B cell (primary cell): Measurements from ENCODE around the gene TMCO6. TPM values are rescaled to one million over a fixed set of nuclear protein-coding genes. Genes with fewer than 3 reads are reported as not detected.

ENCODE experiments used
- ATAC-seq: fragments of 200-7000 bp; cut with Tn5 transposase; one replicate; pipeline ENCODE4 v1.10.0; 2021; ENCODE audit warnings: low read depth, mild to moderate bottlenecking, moderate number of reproducible peaks, moderate library complexity
- CTCF ChIA-PET: fragments of 350-600 bp; sonication (Branson Sonifier 250); formaldehyde crosslinking; loops from one replicate; lab custom pipeline; 2021; ENCODE audit warnings: antibody characterized with exemption, inconsistent platforms; lab: Charles Lee
- POLR2A ChIA-PET: fragments of 350-600 bp; sonication (Branson Sonifier 250); formaldehyde crosslinking; loops from one replicate; lab custom pipeline; 2021; ENCODE audit warnings: antibody characterized with exemption; lab: Charles Lee
- DNase-seq: peaks from one replicate; pipeline ENCODE4 v3.0.0; 2013
- H2AFZ ChIP-seq: 2 replicates; pipeline ENCODE4 v1.6.1; 2012; ENCODE audit warnings: mild to moderate bottlenecking, low read depth, low read length; ENCODE audit not compliant: insufficient read depth, poor library complexity, severe bottlenecking
- H3K27ac ChIP-seq, 2 donors: 1 replicate in 1 of 2; 2 replicates in 1 of 2; pipeline ENCODE4 v1.5.1; 2012 to 2013; ENCODE audit warnings: low read length in 2 of 2, mild to moderate bottlenecking in 2 of 2, moderate library complexity in 1 of 2
- H3K27me3 ChIP-seq, 4 experiments: fragments of 200-600 bp in 1 of 4; sonication (generic) in 1 of 4; replicated peaks in 1 of 4; 1 replicate in 2 of 4; 2 replicates in 2 of 4; pipeline versions ENCODE4 v1.6.1 to v1.7.0; 2013 to 2016; ENCODE audit warnings: low read length in 3 of 4, mild to moderate bottlenecking in 2 of 4, mixed read lengths in 1 of 4, moderate library complexity in 1 of 4; ENCODE audit not compliant: insufficient read depth in 4 of 4, control insufficient read depth in 3 of 4; ENCODE audit errors: control extremely low read depth in 1 of 4
- H3K36me3 ChIP-seq, 2 experiments: replicated peaks in 1 of 2; 1 replicate in 1 of 2; 2 replicates in 1 of 2; pipeline versions ENCODE4 v1.6.1 to v1.7.1; 2013; ENCODE audit warnings: low read length in 1 of 2; ENCODE audit not compliant: insufficient read depth in 2 of 2, control insufficient read depth in 1 of 2; ENCODE audit errors: control extremely low read depth in 1 of 2, extremely low read depth in 1 of 2
- H3K4me1 ChIP-seq, 2 donors: fragments of 200-600 bp in 1 of 2; sonication (generic) in 1 of 2; 1 replicate in 1 of 2; 2 replicates in 1 of 2; pipeline versions ENCODE4 v1.5.1 to v1.6.1; 2013 to 2017; ENCODE audit warnings: low read length in 2 of 2; ENCODE audit not compliant: control insufficient read depth in 2 of 2, insufficient read depth in 2 of 2
- H3K4me2 ChIP-seq: replicated peaks from 2 replicates; pipeline ENCODE3; 2012; ENCODE audit warnings: mild to moderate bottlenecking, low read depth, low read length; ENCODE audit not compliant: poor library complexity, severe bottlenecking
- H3K4me3 ChIP-seq, 5 experiments: fragments of 200-600 bp in 1 of 5; sonication (generic) in 1 of 5; 1 replicate in 3 of 5; 2 replicates in 2 of 5; pipeline versions ENCODE4 v1.5.1 to v1.7.0; 2011 to 2016; ENCODE audit warnings: low read length in 4 of 5, mild to moderate bottlenecking in 4 of 5, low read depth in 2 of 5, control low read depth in 1 of 5, moderate library complexity in 1 of 5; ENCODE audit not compliant: insufficient read depth in 1 of 5; ENCODE audit errors: control extremely low read depth in 1 of 5, extremely low read depth in 1 of 5
- H3K79me2 ChIP-seq: fragments of 200-600 bp; sonication (generic); one replicate; pipeline ENCODE4 v1.6.0; 2016; ENCODE audit warnings: low read length; ENCODE audit not compliant: control insufficient read depth, insufficient read depth
- H3K9ac ChIP-seq: fragments of 200-600 bp; sonication (generic); 2 replicates; pipeline ENCODE4 v1.6.1; 2017; ENCODE audit warnings: mild to moderate bottlenecking, low read length, moderate library complexity
- H3K9me3 ChIP-seq, 3 donors: one replicate each; pipeline versions ENCODE4 v1.6.1 to v1.7.1; 2013; ENCODE audit warnings: low read length in 2 of 3; ENCODE audit not compliant: control insufficient read depth in 2 of 3, insufficient read depth in 1 of 3; ENCODE audit errors: control extremely low read depth in 1 of 3
- H4K20me1 ChIP-seq: 2 replicates; pipeline ENCODE4 v1.6.0; 2012; ENCODE audit warnings: mild to moderate bottlenecking, low read length; ENCODE audit not compliant: insufficient read depth, control insufficient read depth, poor library complexity, severe bottlenecking
- H3K27ac Mint-ChIP-seq: one replicate; pipeline ENCODE4 v1.8.0; 2021; ENCODE audit warnings: mixed read lengths
- H3K27me3 Mint-ChIP-seq: one replicate; pipeline ENCODE4 v1.8.0; 2021; ENCODE audit warnings: mixed read lengths
- H3K4me1 Mint-ChIP-seq: one replicate; pipeline ENCODE4 v1.8.0; 2021; ENCODE audit warnings: mixed read lengths
- H3K4me3 Mint-ChIP-seq: one replicate; pipeline ENCODE4 v1.8.0; 2021; ENCODE audit warnings: mixed read lengths
- H3K9me3 Mint-ChIP-seq: one replicate; pipeline ENCODE4 v1.8.0; 2022; ENCODE audit warnings: mixed read lengths; ENCODE audit not compliant: insufficient read depth
- CTCF ChIP-seq: fragments of 200-600 bp; IDR thresholded peaks from one replicate; pipeline ENCODE4 v1.8.0; 2022; ENCODE audit warnings: antibody characterized with exemption, mild to moderate bottlenecking
- EZH2 ChIP-seq: IDR thresholded peaks from 2 replicates; pipeline ENCODE4 v1.6.1; 2012; ENCODE audit warnings: borderline replicate concordance, low read depth, mild to moderate bottlenecking, moderate library complexity, low read length; ENCODE audit not compliant: insufficient read depth, poor library complexity, severe bottlenecking
- WGBS: methylation state at CpG from one replicate; pipeline ENCODE4 v1.1.5; 2013; ENCODE audit warnings: missing lambda C conversion rate; ENCODE audit not compliant: insufficient coverage; 5-methylcytosine and 5-hydroxymethylcytosine counted together
- intact Hi-C: fragments of 100-400 bp; cut with micrococcal nuclease; formaldehyde crosslinking; loops from one replicate; pipeline ENCODE4 v1.10.0; 2022
- polyA plus RNA-seq: library from polyadenylated mRNA; depleted of rRNA; stranded (reverse); fragments of >200 nt; gene quantifications from 2 replicates; pipeline ENCODE4 v1.2.3, GENCODE V29; 2012
- total RNA-seq, 2 donors: library from RNA; stranded (reverse); fragments of 120-200 nt in 1 of 2; gene quantifications; 1 replicate in 1 of 2; 2 replicates in 1 of 2; pipeline versions ENCODE4 v1.2.3 to v1.2.4, GENCODE V29; 2013 to 2022

Gene TMCO6
- total and polyA plus RNA-seq, 2 donors (not counting 1 experiment from before 2014, with no cell fraction given): 33.3 to 70.4 TPM

- Mint-ChIP-seq H3K27me3 (no peaks in the 10 kb centered on the region), H3K4me1 (peaks cover 30% of the 10 kb centered on the region), H3K4me3 (peak overlapping the region; percentile 99), H3K9me3 (no peaks in the 10 kb centered on the region), H3K27ac (peak overlapping the region; percentile 98)
- Histone ChIP-seq H3K4me2 (peak overlapping the region; percentile 89), H3K4me3 (peak overlapping the region; percentile 56 to 99 (median 98)), H3K27ac (peak overlapping the region; percentile 74 to 88), H3K27me3 (no peaks in the 10 kb centered on the region), H3K4me1 (peaks cover 14 to 17% of the 10 kb centered on the region in 2 donors), H3K79me2 (peaks cover 36% of the 10 kb centered on the region), H4K20me1 (peaks cover 9% of the 10 kb centered on the region), H3K36me3 (peaks cover 0 to 56% of the 10 kb centered on the region in 2 experiments), H3K9me3 (no peaks in the 10 kb centered on the region), H3K9ac (peak overlapping the region; percentile 92), H2AFZ (peak overlapping the region; percentile 97)
- ATAC-seq: no peak
- no peak for DNase-seq
- ChIA-PET CTCF (interaction anchor here (0.8 to 1.2 kb wide), 3 partner anchors 16 to 542 kb away, joined by 3 to 5 read pairs (median 3); partner anchors contain the start of genes EIF4EBP3, IK and NDUFA2), POLR2A (interaction anchor here (0.8 to 2.2 kb wide), 3 partner anchors 9 to 17 kb away, joined by 3 to 19 read pairs (median 4); partner anchors contain the start of genes DND1, IK and NDUFA2)
- intact Hi-C loops: loop anchor here (1.0 to 2.0 kb wide), 7 partner anchors 17 to 263 kb away; partner anchors contain the start of genes ANKHD1, APBB3, HARS1 and HARS2
- 31% methylated on average over 18 of the region's 18 CpGs for WGBS
- no peak for TF ChIP-seq CTCF
- TF ChIP-seq EZH2: no peak
Measured at GRCh38 chr5:140664030-140664358, 24.7 kb downstream of the TMCO6 start.

GRCh38 chr5:140664359-140665119 lies 25.3 kb downstream of the TMCO6 start, which contains the start of gene WDR55:
TSS of gene WDR55 (plus strand) at chr5:140664904. CDS start at chr5:140664913, 9 bp downstream.
- DNase-seq (peak; percentile 94), ATAC-seq (peak; percentile 97)
- Histone ChIP-seq H3K79me2 (peaks cover 41% of the 10 kb centered on the region), H2AFZ (peak within 1 kb of the TSS; percentile 97), H3K4me1 (peaks cover 14 to 17% of the 10 kb centered on the region in 2 donors), H3K27ac (peak within 1 kb of the TSS; percentile 74 to 88), H3K27me3 (no peaks in the 10 kb centered on the region), H4K20me1 (peaks cover 9% of the 10 kb centered on the region), H3K4me2 (peak within 1 kb of the TSS; percentile 89), H3K9me3 (no peaks in the 10 kb centered on the region), H3K9ac (peak within 1 kb of the TSS; percentile 92), H3K36me3 (peaks cover 0 to 56% of the 10 kb centered on the region in 2 experiments), H3K4me3 (peak within 1 kb of the TSS; percentile 56 to 99 (median 98))
- Mint-ChIP-seq H3K4me1 (peaks cover 30% of the 10 kb centered on the region), H3K27me3 (no peaks in the 10 kb centered on the region), H3K4me3 (peak within 1 kb of the TSS; percentile 99), H3K9me3 (no peaks in the 10 kb centered on the region), H3K27ac (peak within 1 kb of the TSS; percentile 98)
- CTCF ChIA-PET: interaction anchor here (0.9 to 1.2 kb wide), 2 partner anchors 17 to 117 kb away, joined by 3 to 5 read pairs; partner anchors contain the start of genes EIF4EBP3, IK and NDUFA2
- intact Hi-C loops: loop anchor here (1.0 to 2.0 kb wide), 7 partner anchors 17 to 263 kb away; partner anchors contain the start of genes ANKHD1, APBB3, HARS1 and HARS2
- WGBS: under 1% methylated on average over 46 of the region's 54 CpGs
- POLR2A ChIA-PET: interaction anchor here (1.0 to 2.2 kb wide), 3 partner anchors 9 to 32 kb away, joined by 3 to 19 read pairs (median 4); partner anchors contain the start of genes CD14, DND1, IK and NDUFA2
- TF ChIP-seq EZH2 (no peak), CTCF (no peak)
